ENCODE results near the gene FLAD1. TPM values are rescaled to one million over a fixed set of nuclear protein-coding genes. Genes with fewer than 3 reads are reported as not detected.

FLAD1 gene
- total and polyA plus RNA-seq, 2 of the 8 experiments (the other 6 are each of a cell fraction or from before 2014, with no cell fraction given) = 104 to 143 TPM

DNA sequence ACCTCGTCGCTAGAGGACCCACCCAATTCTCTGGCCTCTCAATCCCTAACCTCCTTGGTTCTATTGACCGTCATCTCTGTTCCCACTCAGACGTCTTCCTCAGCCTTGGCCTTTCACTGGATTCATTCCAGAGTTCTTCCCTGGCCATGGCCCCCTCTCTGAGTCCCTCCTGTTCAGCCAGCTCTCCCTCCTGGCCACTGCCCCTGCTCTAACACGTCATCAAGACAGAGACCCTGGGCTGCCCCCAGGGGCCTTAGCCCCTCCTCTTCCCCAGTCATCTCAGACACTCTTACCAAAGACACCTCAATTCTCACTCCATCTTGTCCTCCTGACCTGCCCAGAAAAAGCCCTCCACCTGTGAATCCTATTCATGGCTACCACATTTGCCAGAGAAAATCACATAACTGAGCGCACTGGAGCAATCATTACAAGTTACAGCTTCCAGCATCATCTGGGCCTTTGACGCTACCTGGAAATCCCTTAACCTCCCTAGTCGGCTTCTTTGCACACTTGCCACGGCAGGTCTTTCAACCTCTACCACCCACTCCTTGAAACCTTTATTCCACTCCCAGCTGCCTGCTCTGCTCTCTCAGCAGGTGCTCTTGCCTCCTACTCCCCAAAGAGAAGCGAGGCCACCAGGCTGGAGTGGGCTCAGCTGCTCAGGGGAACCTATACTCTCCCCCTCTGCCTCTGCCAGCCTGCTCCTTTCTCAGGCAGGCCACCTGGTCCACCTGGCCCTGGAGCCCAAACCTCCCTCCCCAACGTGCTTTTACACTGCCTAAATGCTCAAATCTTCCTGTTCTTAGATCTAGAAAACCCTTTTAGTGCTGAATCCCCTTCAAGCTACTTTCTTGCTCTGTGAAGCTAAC, 36.5 kb downstream of the FLAD1 start (continued):
- TF ChIP-seq TEAD4 (IDR thresholded peaks at IDR 0.05; ENCODE audit: low read depth, low read length) (no peak), HDAC2 (IDR thresholded peaks at IDR 0.05; ENCODE audit: borderline replicate concordance in 1 of 2, low read depth in 2 of 2, low read length in 2 of 2) (no peak)

Measured in H1 (cell line).